GM12872 (cell line): ENCODE data around the gene MYO1F.

ENCODE experiments used
- CTCF ChIP-seq: IDR thresholded peaks from 3 replicates; pipeline ENCODE4 v1.5.1; 2011; ENCODE audit warnings: low read depth, mild to moderate bottlenecking, low read length, moderate library complexity; ENCODE audit not compliant: insufficient read depth

MYO1F gene

GRCh38 chr19:8530061-8530679 is 47.1 kb downstream of the MYO1F start:
- TF ChIP-seq CTCF = no peak

- no peak for TF ChIP-seq CTCF
Measured at GRCh38 chr19:8529369-8530006, 47.8 kb downstream of the MYO1F start.

GRCh38 chr19:8528500-8528899 is 48.7 kb downstream of the MYO1F start:
- TF ChIP-seq CTCF = no peak

- TF ChIP-seq CTCF = no peak
Measured at GRCh38 chr19:8526345-8527091, 50.7 kb downstream of the MYO1F start.

- no peak for TF ChIP-seq CTCF
Measured at GRCh38 chr19:8525401-8525684, 51.9 kb downstream of the MYO1F start.

- no peak for TF ChIP-seq CTCF
Measured at GRCh38 chr19:8519388-8519787, 57.9 kb downstream of the MYO1F start.

- TF ChIP-seq CTCF = no peak
Measured at GRCh38 chr19:8518536-8518935, 58.7 kb downstream of the MYO1F start.
